SU-DHL-6 (cell line): ENCODE measurements around the gene OR10R2.

Source experiments
- EZH2phosphoT487 ChIP-seq: fragments of 200-600 bp; sonication (generic), shearing (Covaris generic); conservative IDR thresholded peaks from 2 replicates; pipeline ENCODE4 v1.6.1; 2018; ENCODE audit warnings: mild to moderate bottlenecking, antibody characterized with exemption, low read length, moderate library complexity, mixed read lengths
- TF ChIP-seq, protein P1 (sequence below): fragments of 200-600 bp; sonication (generic); IDR thresholded peaks from one replicate; pipeline ENCODE4 v1.5.1; 2017; ENCODE audit warnings: antibody characterized with exemption, mild to moderate bottlenecking, low read length, moderate library complexity; ENCODE audit not compliant: insufficient read depth, poor library complexity, severe bottlenecking

DNA sequence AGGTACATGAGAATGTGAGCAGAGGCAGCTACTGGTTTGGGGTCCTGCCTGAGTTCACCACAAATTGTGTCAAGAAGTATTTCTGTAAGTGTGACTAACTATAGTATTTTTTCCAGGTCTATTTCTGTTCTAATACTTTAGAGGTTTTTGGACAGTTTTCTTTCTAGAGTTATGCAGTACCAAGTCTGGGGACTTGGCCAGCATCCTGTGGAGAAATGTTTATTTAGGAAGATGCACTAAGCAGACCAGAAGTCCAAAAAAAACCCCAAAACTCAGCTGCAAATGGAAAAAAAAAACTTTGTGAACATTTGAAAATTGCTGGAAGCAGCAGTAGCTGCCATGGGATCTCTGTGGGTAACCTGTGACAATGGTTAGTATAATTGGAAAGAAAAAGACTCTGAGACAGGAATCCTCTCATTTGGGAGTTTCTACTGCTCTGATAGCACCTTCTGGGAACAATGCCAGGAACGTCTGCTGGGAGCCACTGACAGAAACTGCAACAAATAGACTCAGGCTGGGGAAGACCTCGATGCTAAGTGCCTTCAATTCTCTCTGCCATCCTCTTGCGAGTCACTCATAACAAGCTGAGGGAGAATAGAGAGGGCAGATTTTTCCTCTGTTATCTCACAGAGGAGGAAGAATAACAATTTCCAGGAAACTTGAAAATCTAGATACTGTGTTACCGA, 37.6 kb downstream of the OR10R2 start:
- TF ChIP-seq, protein P1, sequence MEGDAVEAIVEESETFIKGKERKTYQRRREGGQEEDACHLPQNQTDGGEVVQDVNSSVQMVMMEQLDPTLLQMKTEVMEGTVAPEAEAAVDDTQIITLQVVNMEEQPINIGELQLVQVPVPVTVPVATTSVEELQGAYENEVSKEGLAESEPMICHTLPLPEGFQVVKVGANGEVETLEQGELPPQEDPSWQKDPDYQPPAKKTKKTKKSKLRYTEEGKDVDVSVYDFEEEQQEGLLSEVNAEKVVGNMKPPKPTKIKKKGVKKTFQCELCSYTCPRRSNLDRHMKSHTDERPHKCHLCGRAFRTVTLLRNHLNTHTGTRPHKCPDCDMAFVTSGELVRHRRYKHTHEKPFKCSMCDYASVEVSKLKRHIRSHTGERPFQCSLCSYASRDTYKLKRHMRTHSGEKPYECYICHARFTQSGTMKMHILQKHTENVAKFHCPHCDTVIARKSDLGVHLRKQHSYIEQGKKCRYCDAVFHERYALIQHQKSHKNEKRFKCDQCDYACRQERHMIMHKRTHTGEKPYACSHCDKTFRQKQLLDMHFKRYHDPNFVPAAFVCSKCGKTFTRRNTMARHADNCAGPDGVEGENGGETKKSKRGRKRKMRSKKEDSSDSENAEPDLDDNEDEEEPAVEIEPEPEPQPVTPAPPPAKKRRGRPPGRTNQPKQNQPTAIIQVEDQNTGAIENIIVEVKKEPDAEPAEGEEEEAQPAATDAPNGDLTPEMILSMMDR = no peak
- no peak for TF ChIP-seq EZH2phosphoT487
